ENCODE measurements around the gene MEIOB.
"Not testable (repeated sequence)": the region's sequence is repeated elsewhere in the genome, so short reads cannot be mapped to it uniquely, and the experiment has no call there.

The MEIOB gene

GRCh38 chr16:1816396-1817275, 55.3 kb downstream of the MEIOB start:
- in situ Hi-C loops (cut with HindIII; ENCODE audit: low sequenced_read_pairs): no loop called here

DNA sequence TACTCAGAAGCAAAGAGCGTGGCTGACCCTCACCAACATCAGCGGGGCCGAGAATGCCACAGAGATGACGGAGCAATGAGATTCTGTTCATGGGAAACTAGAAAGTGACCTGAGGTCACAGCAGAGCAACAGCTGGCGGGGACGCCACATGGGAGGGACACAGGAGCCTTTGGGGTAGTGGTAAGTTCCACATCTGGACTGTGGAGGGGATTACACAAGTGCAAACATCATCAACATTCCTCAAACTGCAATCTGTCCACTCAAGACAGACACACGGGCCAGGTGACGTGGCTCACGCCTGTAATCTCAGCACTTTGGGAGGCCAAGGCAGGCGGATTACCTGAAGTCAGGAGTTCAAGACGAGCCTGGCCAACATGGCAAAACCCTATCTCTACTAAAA, 56.5 kb downstream of the MEIOB start:
- in situ Hi-C loops (cut with HindIII; ENCODE audit: low sequenced_read_pairs): no loop called here

DNA sequence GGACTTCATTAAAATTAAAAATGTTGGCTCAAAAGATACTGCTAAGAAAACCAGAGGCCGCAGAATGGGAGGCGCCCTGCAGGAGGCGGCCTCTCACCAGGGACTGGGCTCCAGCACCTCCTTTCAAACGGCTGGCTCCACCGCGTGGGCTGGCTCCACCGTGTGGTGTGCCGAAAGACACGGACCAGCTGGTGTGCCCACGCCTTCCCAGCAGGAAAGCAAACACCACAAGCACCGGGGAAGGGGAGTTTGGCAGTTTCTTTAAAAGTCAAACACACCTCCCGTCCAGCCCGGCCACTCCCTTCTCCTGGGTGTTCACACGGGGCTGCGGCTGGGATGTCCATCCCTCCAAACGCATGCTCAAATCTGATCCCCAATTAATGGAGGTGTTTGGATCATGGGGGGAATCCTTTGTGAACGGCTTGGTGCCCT, 59.2 kb downstream of the MEIOB start:
- in situ Hi-C loops (cut with HindIII; ENCODE audit: low sequenced_read_pairs): no loop called here

DNA sequence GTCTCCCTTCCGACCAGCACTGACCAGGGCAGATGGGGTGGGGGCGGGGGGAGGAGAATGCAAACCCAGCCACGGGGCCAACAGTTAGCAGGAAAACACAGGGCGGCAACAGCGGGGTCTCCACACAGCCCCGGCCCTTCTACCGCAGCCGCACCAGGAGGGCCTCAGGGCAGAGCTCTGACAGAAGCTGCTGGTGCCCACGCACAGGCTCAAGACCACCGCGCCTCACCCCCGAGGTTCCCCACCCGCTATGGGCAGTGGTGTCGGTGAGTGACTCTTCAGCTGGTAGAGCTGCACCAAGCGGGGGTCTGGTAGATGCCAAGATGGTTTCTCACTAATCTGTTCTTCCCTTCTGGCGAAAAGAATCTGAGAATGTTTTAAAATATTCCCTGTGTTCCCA, 61.4 kb downstream of the MEIOB start:
- in situ Hi-C loops (cut with HindIII; ENCODE audit: low sequenced_read_pairs): no loop called here

DNA sequence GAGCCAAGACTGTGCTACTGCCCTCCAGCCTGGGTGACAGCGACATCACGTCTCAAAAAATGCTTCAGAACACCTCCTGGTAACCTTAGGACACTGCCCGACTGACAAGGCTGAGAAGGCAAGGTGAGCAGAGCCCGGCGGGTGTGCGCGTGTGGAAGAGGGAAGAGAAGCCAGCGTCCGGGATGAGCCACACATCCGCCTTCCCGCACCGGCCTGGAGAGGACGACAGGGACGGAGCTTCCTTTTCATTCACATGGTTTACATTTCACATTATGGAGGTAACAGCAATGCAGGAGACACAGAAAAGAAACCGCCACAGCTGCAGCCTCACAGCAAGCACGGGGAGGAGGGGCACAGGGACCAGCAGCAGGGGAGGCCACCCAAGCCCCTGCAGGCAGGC, 61.9 kb downstream of the MEIOB start:
- in situ Hi-C loops (cut with HindIII; ENCODE audit: low sequenced_read_pairs): no loop called here

DNA sequence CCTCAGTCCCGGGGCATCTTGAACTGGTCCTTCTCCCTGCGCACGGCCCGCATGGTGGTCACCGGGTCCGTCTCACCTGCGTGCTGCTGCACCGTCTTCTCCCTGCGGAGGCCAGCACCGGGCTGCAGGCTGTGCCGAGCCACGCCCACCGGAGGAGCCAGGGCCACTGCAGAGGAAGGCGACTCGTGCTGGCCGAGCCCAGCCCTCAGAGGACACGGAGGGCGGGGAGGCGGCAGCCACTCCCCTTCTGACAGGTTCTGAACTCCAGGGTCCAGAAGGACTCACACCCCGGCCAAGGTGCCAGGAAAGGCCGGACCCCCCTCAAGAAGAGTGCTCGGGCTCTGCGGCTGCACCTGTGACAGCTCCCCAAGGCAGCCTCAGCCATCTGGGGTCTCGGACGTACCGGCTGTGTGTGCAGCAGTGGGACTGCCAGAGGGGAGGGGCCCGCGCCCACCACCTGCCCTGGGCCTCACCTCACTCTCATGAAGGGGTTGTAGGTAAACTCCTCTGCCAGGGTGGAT, 62.6 kb downstream of the MEIOB start:
- in situ Hi-C loops (cut with HindIII; ENCODE audit: low sequenced_read_pairs): no loop called here

- in situ Hi-C loops (cut with HindIII; ENCODE audit: low sequenced_read_pairs): no loop called here
These were observed 63.3 kb downstream of the MEIOB start for GRCh38 chr16:1808691-1809090.

DNA sequence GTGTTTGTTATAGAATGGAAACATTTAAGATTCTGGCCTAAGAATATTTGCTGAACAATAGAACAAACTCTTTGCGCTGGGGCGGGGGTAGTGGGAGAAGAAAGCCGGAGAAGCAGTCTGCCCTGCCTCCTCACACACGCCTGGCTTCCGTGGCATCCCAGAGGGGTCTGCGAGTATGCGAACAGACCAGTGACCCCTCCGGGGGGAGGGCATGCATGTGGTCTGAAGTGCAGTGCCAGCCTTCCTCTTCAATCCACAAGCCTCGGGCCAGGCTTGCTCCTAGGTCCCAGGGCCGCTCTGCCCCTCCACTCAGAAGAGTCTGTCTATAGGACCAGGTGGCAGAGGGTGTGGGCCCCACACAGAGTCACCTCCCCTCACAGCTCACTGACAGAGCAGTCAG, 64.3 kb downstream of the MEIOB start:
- in situ Hi-C loops (cut with HindIII; ENCODE audit: low sequenced_read_pairs): no loop called here

GRCh38 chr16:1800701-1801100, 71.3 kb downstream of the MEIOB start:
- in situ Hi-C loops (cut with HindIII; ENCODE audit: low sequenced_read_pairs): no loop called here

- in situ Hi-C loops (cut with HindIII; ENCODE audit: low sequenced_read_pairs): not testable (repeated sequence)
These were observed 72.7 kb downstream of the MEIOB start for GRCh38 chr16:1799263-1799662.

- in situ Hi-C loops (cut with HindIII; ENCODE audit: low sequenced_read_pairs): no loop called here
These were observed 76.9 kb downstream of the MEIOB start for GRCh38 chr16:1794908-1795666.

- in situ Hi-C loops (cut with HindIII; ENCODE audit: low sequenced_read_pairs): no loop called here
These were observed 77.6 kb downstream of the MEIOB start for GRCh38 chr16:1794221-1794871.

DNA sequence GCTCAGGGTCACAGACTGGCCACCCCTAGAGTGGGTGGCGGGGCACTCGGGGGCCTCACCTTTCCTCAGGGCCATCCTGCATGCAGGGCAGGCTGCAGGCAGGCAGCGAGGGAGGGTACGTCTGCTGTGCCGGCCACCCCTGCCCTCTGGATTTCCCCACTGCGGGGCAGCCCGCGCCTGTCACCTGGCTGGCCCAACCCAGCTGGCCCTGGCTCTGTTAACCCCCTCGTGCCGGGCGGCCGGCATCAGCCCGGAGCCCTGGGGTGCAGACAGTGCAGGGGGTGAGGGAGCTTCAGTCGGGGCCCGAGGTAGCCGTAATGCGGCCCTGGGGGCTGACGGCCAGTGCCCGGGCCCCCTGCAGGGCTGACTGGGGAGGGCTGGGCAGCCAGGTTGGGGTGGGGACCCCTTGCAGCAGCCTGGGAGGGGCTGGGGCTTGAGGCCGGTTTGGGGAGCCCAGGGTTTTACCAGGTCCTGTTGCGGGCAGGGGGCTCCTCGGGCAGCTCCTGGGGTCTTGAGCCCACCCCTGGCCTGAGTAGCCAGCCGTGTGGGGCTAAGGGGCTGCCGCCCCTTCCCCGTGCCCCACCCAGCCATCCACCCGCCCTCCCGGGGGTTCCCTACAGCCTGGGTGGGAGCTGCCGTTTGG, 78.3 kb downstream of the MEIOB start, which contains the start of gene IGFALS:
TSS of gene IGFALS (minus strand) at position 128 of the 643 bp plus-strand sequence. CDS start at position 75, 53 bp downstream.
- in situ Hi-C loops (cut with HindIII; ENCODE audit: low sequenced_read_pairs): no loop called here

GRCh38 chr16:1792836-1793577, 79.0 kb downstream of the MEIOB start:
- in situ Hi-C loops (cut with HindIII; ENCODE audit: low sequenced_read_pairs): no loop called here

DNA sequence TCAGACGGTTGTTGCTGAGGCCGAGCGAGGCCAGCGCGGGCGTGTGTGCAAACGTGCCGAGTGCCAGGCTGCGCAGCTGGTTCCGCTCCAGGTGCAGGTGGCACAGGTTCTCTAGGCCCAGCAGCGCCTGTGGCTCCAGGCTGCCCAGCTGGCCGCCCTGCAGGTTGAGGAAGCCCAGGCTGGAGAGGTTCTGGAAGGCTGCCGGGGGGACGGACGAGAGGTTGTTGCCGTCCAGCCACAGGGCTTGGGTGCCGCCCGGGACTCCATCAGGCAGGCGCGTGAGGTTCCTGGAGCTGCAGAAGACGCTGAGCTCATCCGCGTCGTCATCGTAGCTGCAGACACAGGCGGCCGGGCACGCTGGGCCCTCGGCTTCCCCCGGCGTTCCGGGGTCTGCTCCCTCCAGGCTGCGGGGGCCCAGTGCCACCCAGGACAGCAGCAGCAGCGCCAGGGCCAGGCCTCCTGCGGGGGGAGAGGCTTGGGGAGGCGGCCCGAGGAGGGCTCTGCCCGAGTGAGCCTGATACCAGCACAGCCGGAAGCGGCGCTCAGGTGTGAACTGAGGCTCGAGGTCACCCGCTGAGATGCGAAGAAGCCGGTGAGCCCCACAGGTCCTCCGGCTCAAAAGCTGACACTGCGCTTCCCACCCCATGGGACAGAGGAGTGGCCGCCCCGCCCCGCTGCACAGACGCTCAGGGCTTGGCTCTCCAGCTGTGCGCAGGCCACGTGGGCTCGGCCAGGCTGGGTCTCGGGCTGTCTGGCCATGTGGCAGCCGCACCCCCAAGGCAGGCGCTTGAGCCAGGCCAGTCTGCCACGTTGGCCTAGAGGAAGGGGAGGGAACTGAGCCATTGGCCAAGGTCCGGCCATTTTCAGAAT, 79.8 kb downstream of the MEIOB start:
- in situ Hi-C loops (cut with HindIII; ENCODE audit: low sequenced_read_pairs): no loop called here

DNA sequence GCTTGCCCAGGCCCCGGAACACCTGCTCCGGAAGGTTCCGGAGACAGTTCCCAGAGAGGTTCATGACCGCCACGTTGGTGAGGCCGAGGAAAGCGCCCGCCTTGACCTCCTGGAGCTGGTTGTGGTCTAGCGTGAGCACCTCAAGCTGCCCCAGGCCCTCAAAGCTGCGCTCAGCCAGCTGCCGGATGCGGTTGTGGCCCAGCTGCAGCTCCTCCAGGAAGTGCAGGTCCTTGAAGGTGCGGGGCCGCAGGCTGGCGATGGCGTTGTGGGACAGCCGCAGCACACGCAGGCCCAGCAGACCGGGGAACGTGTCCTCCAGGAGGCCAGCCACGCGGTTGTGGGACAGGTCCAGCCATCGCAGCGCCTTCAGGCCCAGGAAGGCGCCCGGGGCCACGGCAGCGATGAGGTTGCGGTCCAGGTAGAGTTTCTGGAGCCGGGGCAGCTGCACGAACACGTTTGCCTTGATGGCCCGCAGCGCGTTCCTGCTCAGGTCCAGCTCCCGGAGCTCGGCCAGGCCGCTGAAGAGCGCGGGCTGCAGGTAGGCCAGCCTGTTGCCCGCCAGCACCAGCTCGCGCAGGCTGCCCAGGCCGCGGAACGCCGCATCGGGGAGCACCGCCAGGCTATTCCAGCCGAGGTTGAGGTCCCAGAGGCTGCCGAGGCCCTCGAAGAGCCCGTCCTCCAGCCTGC, 80.6 kb downstream of the MEIOB start:
- in situ Hi-C loops (cut with HindIII; ENCODE audit: low sequenced_read_pairs): no loop called here

GRCh38 chr16:1790611-1791255, 81.2 kb downstream of the MEIOB start:
- in situ Hi-C loops (cut with HindIII; ENCODE audit: low sequenced_read_pairs): no loop called here

DNA sequence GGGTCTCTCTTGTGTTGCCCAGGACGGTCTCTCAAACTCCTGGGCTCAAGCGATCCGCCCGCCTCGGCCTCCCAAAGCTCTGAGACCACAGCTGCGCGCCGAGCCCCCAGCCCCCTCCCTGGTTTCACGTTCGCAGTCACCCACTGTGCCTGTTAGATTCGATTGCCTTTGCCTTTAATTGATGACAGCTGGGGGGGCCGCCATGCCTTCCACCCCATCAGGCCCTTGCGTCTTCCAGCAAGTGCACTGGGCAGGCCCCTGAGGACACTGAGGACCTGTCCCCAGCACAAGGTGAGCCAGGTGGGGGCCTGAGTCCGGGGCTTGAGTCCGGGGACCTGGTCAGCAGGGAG, 81.7 kb downstream of the MEIOB start:
- in situ Hi-C loops (cut with HindIII; ENCODE audit: low sequenced_read_pairs): no loop called here
